ENCODE measurements around the gene GAB2.

Gene GAB2

DNA sequence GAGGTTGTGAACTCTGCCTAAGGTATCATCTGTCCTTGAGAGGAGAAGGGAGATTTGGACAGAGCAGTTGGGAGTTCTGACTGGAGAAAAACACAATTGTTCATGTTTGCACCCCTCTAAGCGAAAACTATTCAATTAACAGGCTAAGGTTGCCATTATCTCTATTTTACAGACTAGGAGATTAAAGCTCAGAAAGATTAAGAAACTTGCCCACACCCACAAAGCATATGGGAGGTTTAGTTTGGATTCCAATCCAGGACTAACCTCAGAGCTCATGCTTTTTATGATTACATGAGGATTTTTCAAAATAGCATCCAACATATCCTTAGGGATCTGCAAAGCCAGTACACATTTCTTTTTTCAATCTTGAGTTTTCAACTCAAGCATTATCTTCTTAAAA lies 22.0 kb downstream of the GAB2 start:
- Mint-ChIP-seq H3K36me3 (ENCODE audit: low read depth) (peaks cover 4% of the 10 kb centered on the region), H3K4me1 (peaks cover 31% of the 10 kb centered on the region), H3K4me3 (no peak overlapping the region), H3K27me3 (ENCODE audit: low read depth, poor library complexity) (no peaks in the 10 kb centered on the region), H3K27ac (no peak overlapping the region), H3K9me3 (no peaks in the 10 kb centered on the region)
- TF ChIP-seq, protein P1, sequence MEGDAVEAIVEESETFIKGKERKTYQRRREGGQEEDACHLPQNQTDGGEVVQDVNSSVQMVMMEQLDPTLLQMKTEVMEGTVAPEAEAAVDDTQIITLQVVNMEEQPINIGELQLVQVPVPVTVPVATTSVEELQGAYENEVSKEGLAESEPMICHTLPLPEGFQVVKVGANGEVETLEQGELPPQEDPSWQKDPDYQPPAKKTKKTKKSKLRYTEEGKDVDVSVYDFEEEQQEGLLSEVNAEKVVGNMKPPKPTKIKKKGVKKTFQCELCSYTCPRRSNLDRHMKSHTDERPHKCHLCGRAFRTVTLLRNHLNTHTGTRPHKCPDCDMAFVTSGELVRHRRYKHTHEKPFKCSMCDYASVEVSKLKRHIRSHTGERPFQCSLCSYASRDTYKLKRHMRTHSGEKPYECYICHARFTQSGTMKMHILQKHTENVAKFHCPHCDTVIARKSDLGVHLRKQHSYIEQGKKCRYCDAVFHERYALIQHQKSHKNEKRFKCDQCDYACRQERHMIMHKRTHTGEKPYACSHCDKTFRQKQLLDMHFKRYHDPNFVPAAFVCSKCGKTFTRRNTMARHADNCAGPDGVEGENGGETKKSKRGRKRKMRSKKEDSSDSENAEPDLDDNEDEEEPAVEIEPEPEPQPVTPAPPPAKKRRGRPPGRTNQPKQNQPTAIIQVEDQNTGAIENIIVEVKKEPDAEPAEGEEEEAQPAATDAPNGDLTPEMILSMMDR (IDR thresholded peaks at IDR 0.05) = no peak
- no peak for DNase-seq

DNA sequence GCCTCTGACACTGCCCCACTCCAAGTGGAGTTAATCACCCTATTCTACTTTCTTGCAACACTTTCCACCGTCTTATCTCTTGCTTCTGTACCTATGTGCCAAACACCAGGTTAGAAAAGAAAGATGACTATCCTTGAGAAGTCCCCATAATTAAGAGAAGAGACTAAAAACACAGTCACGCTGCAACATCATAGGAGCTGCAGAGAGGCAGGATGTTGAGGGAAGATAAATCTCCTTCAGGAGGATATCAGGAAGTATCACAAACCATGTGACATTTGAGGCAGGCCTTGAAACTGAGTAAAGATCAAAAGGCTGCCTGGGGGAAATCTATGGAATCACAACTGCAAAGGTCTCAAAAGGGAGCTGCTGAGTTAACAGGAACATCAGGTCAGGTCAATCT lies 24.8 kb downstream of the GAB2 start:
- Mint-ChIP-seq H3K36me3 (ENCODE audit: low read depth) (peaks cover 10% of the 10 kb centered on the region), H3K4me1 (peaks cover 26% of the 10 kb centered on the region), H3K4me3 (no peak overlapping the region), H3K27me3 (ENCODE audit: low read depth, poor library complexity) (no peaks in the 10 kb centered on the region), H3K9me3 (no peaks in the 10 kb centered on the region), H3K27ac (peak overlapping the region; percentile 46)
- no peak for DNase-seq
- TF ChIP-seq, protein P1 (IDR thresholded peaks at IDR 0.05) = no peak

DNA sequence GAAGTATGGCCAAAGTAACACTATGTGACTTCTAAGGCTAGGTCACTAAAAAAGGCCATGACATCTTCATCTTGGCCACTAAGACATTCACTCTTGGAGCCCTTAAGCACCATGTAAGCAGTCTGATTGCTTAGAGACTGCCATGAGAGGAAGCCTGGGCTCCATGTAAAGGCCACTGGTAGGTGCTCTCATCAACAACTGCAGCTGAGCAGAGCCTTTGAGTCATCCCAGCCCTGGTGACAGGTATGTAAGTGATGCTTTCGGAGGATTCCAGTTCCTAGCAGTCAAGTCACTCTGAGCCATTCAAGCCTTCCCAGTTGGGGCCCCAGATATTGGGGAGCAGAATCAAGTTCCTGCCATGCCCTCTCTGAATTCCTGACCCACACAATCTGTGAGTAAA lies 26.2 kb downstream of the GAB2 start:
- no peaks in the 10 kb centered on the region for H3K27me3 Mint-ChIP-seq (ENCODE audit: low read depth, poor library complexity)
- peaks cover 4% of the 10 kb centered on the region for H3K9me3 Mint-ChIP-seq
- DNase-seq = no peak
- peaks cover 33% of the 10 kb centered on the region for H3K4me1 Mint-ChIP-seq
- H3K27ac Mint-ChIP-seq = no peak overlapping the region
- no peak overlapping the region for H3K4me3 Mint-ChIP-seq
- TF ChIP-seq, protein P1 (IDR thresholded peaks at IDR 0.05) = no peak
- H3K36me3 Mint-ChIP-seq (ENCODE audit: low read depth) = peaks cover 15% of the 10 kb centered on the region

DNA sequence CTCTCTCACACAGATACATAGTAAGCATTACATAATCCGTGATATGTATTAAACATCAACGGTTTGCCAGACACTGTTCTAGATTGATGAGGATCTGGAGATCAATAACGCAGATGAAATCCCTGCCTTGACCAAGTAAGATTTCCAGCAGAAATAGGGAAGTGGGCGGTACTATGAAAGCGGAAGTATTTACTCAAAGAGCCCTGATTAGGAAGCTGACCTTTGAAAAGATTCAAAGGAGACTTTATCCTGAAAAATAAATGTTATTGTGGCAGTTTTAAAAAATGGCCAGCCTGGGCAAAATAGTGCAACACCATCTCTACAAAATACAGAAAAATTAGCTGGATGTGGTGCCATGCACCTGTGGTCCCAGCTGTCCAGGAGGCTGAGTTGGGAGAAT lies 26.8 kb downstream of the GAB2 start:
- DNase-seq = no peak
- Mint-ChIP-seq H3K27me3 (ENCODE audit: low read depth, poor library complexity) (no peaks in the 10 kb centered on the region), H3K36me3 (ENCODE audit: low read depth) (peaks cover 22% of the 10 kb centered on the region), H3K27ac (no peak overlapping the region), H3K4me3 (no peak overlapping the region), H3K9me3 (peaks cover 10% of the 10 kb centered on the region), H3K4me1 (peaks cover 38% of the 10 kb centered on the region)
- TF ChIP-seq, protein P1 (IDR thresholded peaks at IDR 0.05) = no peak

DNA sequence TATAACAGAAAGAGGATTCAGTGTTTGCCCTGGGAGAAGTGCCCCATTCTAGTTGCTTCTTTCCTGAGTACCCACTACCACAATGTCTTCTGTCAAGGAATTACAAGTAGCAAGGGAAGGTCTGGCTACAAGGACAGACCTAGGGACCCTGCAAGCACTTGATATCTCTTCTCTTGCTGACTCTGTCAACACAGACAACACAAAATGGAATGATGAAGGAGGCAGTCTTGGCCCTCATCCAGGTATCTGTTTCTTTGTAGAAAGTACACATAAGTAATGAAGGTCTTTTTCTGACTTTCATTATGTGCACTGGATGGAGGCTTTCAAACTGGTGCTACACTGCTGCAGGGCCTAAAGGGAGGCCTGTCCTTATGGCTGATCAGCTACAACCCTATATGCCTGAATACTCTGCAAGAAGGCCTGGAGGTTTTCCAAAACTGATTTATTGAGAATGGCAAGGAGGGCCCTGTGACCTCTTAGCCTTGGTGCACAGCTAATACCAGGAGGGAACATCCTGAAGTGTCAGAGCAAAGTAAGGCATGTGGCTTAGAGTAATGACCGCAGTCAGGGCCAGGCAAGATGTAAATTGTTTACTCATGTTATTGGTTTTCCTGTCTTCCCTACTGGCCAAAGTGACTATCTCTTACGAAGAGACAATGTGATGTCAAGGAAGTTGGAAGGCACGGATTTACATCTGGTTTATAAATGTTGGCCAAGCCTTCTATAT lies 31.2 kb downstream of the GAB2 start:
- no peaks in the 10 kb centered on the region for H3K27me3 Mint-ChIP-seq (ENCODE audit: low read depth, poor library complexity)
- TF ChIP-seq, protein P1 (IDR thresholded peaks at IDR 0.05) = no peak
- no peak overlapping the region for H3K4me3 Mint-ChIP-seq
- H3K9me3 Mint-ChIP-seq = peaks cover 34% of the 10 kb centered on the region
- peaks cover 52% of the 10 kb centered on the region for H3K36me3 Mint-ChIP-seq (ENCODE audit: low read depth)
- no peak overlapping the region for H3K27ac Mint-ChIP-seq
- peaks cover 21% of the 10 kb centered on the region for H3K4me1 Mint-ChIP-seq
- DNase-seq = no peak

- TF ChIP-seq, protein P1 (IDR thresholded peaks at IDR 0.05) = no peak
- peaks cover 29% of the 10 kb centered on the region for H3K4me1 Mint-ChIP-seq
- H3K27me3 Mint-ChIP-seq (ENCODE audit: low read depth, poor library complexity) = no peaks in the 10 kb centered on the region
- H3K36me3 Mint-ChIP-seq (ENCODE audit: low read depth) = peaks cover 47% of the 10 kb centered on the region
- H3K4me3 Mint-ChIP-seq = no peak overlapping the region
- H3K9me3 Mint-ChIP-seq = peaks cover 38% of the 10 kb centered on the region
- H3K27ac Mint-ChIP-seq = no peak overlapping the region
- DNase-seq = no peak
These were observed 32.4 kb downstream of the GAB2 start for GRCh38 chr11:78385205-78385604.

All from nephron progenitor cell (in vitro differentiated cells).